GM12892 (cell line): ENCODE data around the gene TANGO2.

Experiments used
- DNase-seq: peaks from one replicate; pipeline ENCODE4 v3.0.0; 2011; ENCODE audit not compliant: insufficient read length
- FAIRE-seq: peaks from 2 replicates; lab custom pipeline; 2011; peaks lifted over from hg19 to GRCh38; lab: Jason Lieb, UNC
- POLR2A ChIP-seq: IDR thresholded peaks from 2 replicates; pipeline ENCODE4 v1.6.1; 2011; ENCODE audit warnings: low read depth, low read length, control low read depth
- POLR2AphosphoS5 ChIP-seq: IDR thresholded peaks from 2 replicates; pipeline ENCODE4 v1.6.1; 2011; ENCODE audit warnings: low read depth, low read length, control low read depth
- TAF1 ChIP-seq: IDR thresholded peaks from 2 replicates; pipeline ENCODE4 v1.6.1; 2011; ENCODE audit warnings: low read depth, mild to moderate bottlenecking, control low read depth, low read length, borderline replicate concordance

TANGO2 gene

DNA sequence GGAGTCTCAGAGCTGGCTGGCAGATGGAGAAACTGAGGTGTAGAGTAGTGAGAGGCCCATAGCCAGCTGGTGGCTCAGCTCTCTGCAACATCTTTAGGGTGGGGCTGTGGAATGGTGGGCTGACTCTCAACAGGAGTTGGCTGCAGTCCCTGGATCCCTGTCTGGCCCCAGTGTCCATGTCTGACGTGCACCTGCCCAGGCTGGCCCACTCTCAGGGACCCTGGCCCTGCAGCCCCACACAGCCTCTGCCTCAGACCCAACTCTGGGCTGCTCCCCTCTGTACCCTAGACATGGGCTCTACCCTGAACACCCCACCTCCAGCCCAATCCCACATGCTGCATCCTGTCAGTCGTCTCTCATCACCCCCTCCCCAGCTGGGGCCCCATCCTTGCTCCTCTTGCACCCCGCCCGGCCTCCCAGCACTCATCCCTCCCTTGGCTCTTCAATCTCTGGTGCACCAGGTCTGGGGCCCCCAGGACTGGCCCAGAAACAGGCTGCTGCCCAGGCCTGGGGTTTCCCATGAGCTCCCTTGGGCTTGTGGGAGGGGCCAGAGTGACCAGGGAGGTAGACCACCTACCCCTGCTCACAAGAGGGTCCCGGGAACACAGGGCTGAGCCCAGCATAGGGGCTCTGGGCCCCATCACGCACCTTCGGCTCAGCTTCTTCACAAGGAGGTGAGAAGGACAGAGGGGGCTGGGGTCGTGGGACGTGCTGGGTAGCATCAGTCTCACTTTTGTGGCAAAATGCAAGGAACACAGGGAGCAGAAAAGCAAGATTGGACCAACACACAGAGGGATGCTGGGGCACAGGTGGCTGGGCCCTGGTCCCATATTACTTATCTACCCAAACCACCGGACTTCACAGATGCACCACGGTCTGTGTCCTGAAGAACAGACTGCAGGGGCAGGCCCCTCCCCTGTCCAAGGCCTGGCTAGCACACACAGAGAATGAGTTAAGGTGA is 35.8 kb upstream of the TANGO2 start:
- FAIRE-seq (no peak), DNase-seq (no peak)
- no peak for TF ChIP-seq POLR2AphosphoS5
- no peak for TF ChIP-seq POLR2A
- TF ChIP-seq TAF1, result no peak

DNA sequence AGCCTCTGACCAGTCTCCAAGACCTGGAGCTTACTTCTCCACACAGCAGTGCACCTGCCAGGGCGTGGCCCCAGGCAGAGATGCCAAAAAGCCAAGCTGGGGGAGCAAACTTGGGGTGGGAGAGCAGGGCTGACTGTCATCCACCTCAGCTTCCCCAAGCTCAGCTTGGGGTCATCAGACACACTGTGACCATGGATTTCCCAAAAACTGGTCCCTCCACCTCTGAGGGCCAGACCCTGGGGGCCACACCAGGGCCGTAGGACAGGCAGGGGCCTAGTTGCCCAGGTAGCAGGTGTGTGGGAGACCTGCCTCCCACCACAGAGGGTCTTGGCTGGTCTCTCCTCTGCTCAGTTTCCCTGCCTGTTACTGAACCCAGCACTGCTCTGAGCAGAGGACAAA is 34.9 kb upstream of the TANGO2 start:
- FAIRE-seq, result no peak

DNA sequence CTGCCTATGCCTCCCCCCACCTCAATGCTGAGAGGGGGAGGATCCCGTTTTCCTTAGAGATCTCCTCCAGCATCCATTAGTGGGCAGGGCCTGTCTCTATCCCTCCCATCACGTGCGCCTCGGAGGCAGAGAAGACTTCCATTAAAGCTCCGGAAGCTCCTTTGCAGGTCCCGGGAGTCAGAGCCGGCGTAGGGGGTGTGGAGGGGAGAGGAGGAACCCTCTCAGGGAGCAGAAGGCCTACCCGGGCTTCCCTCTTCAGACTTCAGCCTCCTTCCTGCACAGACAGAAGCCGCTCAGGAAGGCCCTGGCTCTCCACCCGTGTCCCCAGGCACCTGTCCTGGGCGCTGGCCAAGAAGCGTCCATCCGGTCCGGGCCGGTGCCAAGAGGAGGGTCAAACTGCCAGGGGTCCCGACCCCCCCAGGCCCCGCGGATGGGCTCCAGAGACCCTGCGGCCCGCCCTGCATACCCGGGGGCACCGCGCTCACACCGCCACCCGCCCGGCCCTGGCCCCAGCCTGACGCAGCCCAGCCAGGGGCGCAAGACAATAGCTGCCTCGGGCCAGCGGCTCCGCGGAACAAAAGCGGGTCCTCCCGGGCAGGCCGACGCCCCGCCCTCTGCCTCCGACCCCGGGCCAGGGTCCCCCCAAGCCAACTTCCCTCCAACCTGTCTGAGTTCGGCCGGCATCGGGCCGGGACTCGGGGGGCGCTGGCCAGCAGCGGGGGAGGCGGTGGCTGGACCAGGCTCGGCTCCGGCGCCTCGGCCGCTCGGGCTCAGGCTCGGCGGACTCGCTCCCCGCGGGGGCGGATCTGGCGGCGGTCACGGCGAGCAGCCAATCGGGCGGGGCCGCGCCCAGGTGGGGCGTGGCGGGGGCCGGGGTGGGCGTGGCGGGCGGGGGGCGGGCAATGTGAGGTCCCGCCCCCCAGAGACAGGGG is 34.2 kb upstream of the TANGO2 start:
- DNase-seq (peak; percentile 99), FAIRE-seq (peak; percentile 78)
- TF ChIP-seq POLR2AphosphoS5, result no peak
- TF ChIP-seq POLR2A, result no peak
- TF ChIP-seq TAF1, result no peak

More for the DNA sequence above, 34.9 kb upstream of the TANGO2 start:
- DNase-seq, result no peak
- TF ChIP-seq POLR2A, result no peak
- no peak for TF ChIP-seq TAF1
- TF ChIP-seq POLR2AphosphoS5, result no peak

DNA sequence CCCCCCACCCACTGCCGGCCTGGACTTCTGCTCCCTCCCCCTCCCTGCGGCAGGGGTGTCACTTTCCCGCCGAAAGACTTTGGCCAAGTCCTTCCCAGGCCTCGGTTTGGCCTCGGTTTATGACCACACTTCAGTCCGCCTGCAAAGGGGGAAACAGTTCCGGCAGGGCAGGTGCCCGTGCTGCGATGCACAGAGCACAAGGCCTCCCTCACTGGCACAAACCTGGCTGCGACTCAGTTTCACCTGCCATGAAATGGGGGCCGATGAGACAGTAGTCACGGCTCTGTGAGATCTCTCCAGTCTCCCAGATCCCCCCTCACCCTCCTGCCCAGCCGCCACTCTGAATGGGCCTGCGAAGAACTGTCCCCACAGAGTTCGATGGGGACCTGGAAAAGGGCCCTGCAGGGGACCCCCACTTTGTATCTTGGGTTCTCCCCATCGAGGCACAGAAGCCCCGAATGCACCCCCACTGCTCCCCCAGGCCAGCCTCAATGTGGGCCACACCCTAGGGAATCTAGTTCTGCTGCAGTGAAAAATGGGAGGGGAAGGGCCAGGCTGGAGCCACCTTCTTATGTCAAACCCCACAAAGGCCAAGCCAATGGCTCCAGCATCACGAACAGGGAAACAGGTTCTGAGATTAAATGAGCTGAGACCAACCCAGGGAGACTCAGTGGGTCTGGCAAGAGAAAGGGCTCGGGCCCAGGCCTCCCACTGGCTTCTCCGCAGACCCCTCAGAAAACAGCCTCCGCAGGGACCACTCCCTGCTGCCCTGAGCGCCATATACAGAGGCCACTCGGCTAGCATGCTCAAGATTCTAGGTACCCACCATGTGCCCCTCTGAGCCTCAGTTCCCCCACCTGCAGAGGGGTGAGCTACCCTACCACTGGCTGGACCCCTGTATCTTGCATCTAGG is 33.3 kb upstream of the TANGO2 start:
- TF ChIP-seq TAF1, result no peak
- TF ChIP-seq POLR2AphosphoS5, result no peak
- TF ChIP-seq POLR2A, result no peak
- DNase-seq (no peak), FAIRE-seq (no peak)

DNA sequence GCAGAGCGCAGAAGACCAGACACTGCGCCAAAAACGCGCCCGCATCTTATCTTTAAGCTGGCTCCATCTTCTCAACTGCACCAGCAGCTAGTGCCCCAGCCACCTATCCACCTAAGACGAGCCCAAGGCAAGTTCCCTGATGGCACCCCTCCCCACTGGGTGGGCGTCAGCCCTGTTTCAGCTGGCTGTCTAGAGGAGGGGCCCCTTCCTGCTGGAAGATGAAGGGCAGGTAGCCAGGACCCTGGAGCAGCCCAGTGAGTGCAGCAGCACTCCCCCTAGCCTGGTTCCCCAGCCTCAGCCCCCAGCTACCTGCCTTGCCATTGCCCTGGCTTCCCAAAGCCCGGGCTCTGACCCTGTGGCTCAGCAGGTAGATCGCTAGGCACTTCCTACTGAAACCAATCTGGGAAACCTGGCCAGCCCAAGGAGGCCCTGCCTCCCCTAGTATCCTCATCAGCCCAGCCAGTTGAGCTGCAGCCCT is 32.5 kb upstream of the TANGO2 start:
- DNase-seq, result no peak
- no peak for TF ChIP-seq POLR2AphosphoS5
- no peak for TF ChIP-seq TAF1
- no peak for TF ChIP-seq POLR2A
- no peak for FAIRE-seq

DNA sequence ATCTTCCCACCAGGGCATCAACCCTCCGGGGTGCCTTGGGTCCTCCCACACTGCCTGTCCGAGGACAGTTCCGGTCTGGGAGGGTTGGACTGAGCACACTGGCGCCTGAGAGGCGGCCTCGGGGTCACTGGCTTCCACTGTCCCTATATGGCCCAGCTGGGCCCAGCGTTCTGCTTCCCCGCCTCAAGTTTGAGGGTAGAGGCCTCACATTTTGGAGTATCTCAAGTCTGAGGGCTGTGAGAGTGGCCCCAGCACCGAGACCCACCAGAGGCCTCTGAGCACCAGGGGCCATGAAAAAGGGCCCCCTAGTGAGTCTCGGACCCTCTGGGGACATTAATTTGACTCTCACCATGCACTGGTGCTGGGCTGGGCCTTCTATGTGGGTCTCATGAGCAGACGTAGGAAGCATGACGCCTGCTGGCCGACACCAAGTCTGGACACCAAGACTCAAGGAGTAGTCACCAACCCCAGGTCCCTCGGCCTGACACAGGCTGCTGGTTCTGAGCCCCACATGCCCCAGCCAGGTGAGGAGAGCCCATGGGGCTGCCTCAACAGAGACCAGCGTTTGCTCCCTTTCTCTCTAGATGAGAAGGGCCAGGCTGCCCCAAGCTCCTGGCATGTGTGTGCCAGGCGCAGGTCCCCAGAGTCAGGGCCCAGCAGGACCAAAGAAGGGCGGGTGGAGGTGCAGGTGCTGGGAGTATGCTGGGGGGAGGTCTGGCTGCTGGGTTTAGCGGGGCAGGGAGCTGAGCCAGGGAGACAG is 31.8 kb upstream of the TANGO2 start:
- FAIRE-seq (no peak), DNase-seq (no peak)
- TF ChIP-seq POLR2A, result no peak
- no peak for TF ChIP-seq TAF1
- no peak for TF ChIP-seq POLR2AphosphoS5

DNA sequence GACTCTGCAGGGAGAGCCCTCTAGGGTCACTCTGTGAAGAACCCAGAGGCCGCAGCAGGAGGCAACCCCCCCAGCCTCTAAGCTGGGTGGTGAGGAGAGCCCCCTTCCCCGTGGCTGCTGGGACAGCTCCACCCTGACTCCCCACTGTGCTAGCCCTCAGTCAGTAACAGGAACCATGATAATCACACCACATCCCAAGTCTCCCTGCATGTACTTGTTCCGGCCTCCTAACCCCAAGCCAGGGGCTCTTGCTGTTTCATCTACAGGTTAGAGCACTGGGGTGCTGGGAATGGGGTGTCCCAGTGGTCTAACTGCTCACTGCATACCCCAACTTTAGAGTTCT is 31.2 kb upstream of the TANGO2 start:
- DNase-seq (no peak), FAIRE-seq (no peak)
- TF ChIP-seq POLR2A (no peak), TAF1 (no peak), POLR2AphosphoS5 (no peak)

DNA sequence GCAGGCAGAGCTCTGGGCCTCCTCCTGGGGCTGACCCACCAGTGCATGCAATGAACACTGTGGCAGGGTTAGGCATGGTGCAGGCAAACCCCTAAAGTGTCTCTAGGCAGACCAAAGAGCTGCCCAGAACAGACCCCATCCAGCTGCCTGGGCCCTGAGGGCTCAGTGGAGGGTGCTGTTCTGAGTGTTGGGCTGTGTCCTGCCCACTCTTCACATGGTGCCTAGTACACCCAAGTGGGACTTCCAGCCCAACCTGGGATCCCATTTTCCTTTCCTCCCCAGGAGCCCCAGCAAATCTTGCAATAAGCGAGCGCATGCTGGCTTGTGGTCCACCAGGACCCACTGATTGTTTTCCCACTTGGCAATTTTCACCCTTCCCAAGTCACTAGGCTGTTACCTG is 30.7 kb upstream of the TANGO2 start:
- DNase-seq, result no peak
- no peak for FAIRE-seq
- TF ChIP-seq TAF1 (no peak), POLR2A (no peak), POLR2AphosphoS5 (no peak)

DNA sequence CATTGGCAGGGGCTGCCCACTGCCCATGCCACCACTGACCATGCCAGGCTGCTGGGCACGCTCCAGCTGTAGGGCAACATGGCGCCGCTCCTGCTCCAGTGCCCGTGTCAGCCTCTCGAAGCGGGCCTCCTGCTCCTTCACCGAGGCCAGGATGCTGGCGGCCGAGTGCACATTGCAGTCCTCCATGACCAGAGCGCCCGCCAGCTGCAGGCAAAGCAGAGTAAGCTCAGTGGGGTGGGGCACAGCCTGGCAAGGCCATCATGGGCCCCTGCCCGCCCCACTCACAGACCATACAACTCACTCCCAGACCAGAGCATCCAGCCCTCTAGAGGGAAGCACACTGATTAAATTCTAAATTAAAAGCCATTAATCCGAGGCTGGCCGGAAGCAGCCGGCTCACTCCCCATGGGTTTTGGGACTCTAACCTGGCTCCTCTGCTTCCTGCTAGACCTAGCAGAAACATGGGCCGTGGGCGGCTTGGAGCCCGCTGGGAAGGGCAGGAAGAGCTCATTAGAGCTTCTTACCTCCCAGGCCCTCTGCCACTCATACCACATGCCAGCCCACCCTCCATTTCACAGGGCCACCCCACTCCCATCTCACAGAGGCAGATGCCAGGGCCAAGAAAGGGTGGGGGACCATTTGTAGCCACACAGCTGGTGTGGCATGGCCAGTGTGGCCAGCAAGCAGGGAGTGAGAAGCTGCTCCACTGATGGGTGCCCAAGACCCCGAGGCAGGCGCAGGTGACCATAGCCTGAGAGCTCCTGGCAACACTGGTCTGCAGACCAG is 30.1 kb upstream of the TANGO2 start:
- DNase-seq, result no peak
- TF ChIP-seq TAF1, result no peak
- no peak for TF ChIP-seq POLR2AphosphoS5
- no peak for TF ChIP-seq POLR2A
- FAIRE-seq, result no peak

DNA sequence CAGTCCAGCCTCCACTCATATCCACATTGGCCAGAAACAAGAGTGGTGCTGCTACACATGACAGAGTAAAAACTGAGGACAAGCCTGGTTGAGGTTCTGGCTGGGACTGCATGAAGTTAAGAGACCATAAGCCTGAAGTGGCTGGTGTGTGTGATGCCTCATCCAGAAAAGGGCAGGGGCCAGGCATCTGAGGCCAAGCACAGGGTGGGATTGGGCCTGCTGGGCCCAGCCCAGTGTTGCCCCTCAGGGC is 29.6 kb upstream of the TANGO2 start:
- DNase-seq, result no peak
- TF ChIP-seq TAF1 (no peak), POLR2A (no peak), POLR2AphosphoS5 (no peak)
- FAIRE-seq, result no peak
